Measurements from ENCODE around the gene TWSG1.

GRCh38 chr18:9362869-9363268, 28.3 kb downstream of the TWSG1 start:
- TF ChIP-seq, protein P1, sequence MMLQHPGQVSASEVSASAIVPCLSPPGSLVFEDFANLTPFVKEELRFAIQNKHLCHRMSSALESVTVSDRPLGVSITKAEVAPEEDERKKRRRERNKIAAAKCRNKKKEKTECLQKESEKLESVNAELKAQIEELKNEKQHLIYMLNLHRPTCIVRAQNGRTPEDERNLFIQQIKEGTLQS (IDR thresholded peaks at IDR 0.05; ENCODE audit: borderline replicate concordance, extremely low read depth, low read depth, low read length) = no peak
- no peak for TF ChIP-seq POLR2AphosphoS5 (IDR thresholded peaks at IDR 0.05; ENCODE audit: low read length)
- no peak for TF ChIP-seq YBX1 (IDR thresholded peaks at IDR 0.05)
- TF ChIP-seq HCFC1 (IDR thresholded peaks at IDR 0.05; ENCODE audit: low read length) = no peak
- no peak for TF ChIP-seq BCL11A (IDR thresholded peaks at IDR 0.05; ENCODE audit: low read depth, low read length)
- no peak for TF ChIP-seq CTCF (IDR thresholded peaks at IDR 0.05 in 2 of 3, conservative IDR thresholded peaks at IDR 0.05 in 1 of 3; ENCODE audit: control insufficient read depth in 2 of 3, extremely low read depth in 1 of 3, insufficient read depth in 1 of 3, low read depth in 3 of 3, low read length in 3 of 3)
- TF ChIP-seq EZH2 (IDR thresholded peaks at IDR 0.05; ENCODE audit: borderline replicate concordance, control insufficient read depth, low read depth, low read length) = no peak
- no peak for TF ChIP-seq CHD2 (IDR thresholded peaks at IDR 0.05; ENCODE audit: borderline replicate concordance, low read depth, low read length)
- no peak for TF ChIP-seq BHLHE40 (IDR thresholded peaks at IDR 0.05; ENCODE audit: borderline replicate concordance in 1 of 2, low read depth in 2 of 2, low read length in 1 of 2)
- no peak for TF ChIP-seq EP300 (IDR thresholded peaks at IDR 0.05; ENCODE audit: borderline replicate concordance in 1 of 2, control insufficient read depth in 1 of 2, low read depth in 2 of 2, low read length in 2 of 2)
- TF ChIP-seq HDAC6 (IDR thresholded peaks at IDR 0.05; ENCODE audit: unreplicated experiment) = no peak
